ENCODE measurements around the gene CCT6A. TPM values are rescaled to one million over a fixed set of nuclear protein-coding genes. Genes with fewer than 3 reads are reported as not detected.
"Not testable (repeated sequence)": the region's sequence is repeated elsewhere in the genome, so short reads cannot be mapped to it uniquely, and the experiment has no call there.

The CCT6A gene
- polyA plus RNA-seq, 1 donor: 130 TPM

DNA sequence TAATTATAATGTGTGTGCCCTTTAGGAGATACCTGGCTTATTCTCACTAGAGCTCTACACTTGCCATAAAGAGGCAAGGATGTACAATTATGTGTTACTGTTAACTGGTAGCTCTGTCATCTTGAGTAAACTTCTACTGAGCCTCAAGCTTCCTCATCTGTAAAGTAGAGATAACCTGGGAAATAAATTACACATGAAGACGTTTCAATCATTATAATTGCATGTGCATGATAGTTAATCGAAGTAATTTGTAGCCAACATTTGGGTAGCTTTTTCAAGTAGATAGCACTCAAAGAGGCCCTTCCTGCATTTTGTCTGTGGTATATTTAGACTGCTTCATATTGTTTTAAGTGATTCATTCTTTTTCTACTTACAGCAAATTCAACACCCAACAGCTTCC is 2.4 kb downstream of the CCT6A start:
- no peak for DNase-seq

DNA sequence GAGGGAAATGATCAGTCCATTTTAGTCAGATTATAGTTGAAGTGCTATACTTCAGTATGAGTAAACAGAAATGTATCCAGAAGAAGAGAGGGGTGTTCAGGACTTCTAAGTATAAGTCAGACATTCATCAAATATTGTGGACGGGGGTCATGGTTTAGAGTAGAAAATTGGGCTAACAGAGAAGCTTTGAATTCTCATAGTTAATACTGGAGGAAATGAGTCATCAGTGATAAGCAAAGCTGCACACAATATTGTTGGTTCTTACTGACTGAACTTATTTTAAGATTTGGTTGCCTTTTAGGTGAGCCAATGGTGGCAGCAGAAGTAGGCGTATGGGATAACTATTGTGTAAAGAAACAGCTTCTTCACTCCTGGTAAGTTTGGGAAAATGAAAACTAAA is 10.8 kb downstream of the CCT6A start:
- no peak for DNase-seq

DNA sequence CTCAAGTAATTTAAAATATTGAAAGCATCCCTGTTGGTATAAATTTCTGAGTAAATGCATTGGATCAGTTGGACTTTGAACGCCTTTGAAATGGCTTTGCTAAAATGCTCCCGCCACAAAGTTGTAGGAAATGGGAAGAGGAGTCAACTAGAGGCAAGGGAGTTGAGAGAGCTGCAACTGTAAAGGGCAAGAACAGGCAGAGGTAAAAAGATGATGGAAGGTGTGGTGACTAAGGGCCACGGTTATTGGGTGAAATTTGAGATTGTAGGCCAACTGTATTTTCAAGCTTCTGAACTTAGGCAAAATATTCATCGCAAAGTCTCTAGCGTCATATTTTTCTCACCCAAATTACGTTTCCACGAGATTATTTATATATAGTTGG is 11.9 kb downstream of the CCT6A start:
- no peak for DNase-seq

DNA sequence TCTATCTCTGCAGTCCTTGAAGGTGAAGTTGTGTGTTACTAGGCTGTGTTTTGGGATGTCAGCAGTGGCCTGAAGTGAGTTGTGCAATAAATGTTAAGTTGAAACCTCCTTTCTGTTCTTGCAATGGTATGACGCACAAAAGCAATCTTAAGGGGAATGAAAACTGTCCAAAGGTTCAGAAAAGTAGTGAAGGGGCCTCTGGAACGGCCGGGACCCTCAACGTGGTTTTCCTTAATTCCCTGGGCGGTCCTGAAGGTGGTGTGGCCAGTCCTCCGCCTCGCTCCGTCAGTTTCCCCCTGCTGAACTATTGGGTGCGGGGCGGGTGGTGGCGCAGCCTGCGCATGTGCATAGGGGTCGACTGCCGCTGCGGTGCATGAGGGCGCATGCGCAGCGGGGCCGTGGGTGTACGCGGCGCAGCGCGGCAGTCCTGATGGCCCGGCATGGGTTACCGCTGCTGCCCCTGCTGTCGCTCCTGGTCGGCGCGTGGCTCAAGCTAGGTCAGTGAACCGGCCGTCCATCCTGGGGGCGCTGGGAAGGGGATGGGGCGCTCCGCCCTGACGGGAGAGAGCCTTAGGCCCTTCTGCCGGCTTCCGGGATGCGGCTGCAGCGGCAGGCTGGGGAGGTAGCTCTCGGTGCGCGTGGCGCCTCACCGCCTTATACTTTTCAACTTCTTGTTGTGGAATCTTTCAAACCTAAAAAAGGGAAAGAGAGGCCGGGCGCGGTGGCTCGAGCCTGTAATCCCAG is 12.5 kb downstream of the CCT6A start, which contains the start of gene SUMF2:
Gene SUMF2 (plus strand): TSS at position 405 of the 744 bp plus-strand sequence. CDS start 26 bp downstream, at position 431.
- peak; percentile 95 for DNase-seq

DNA sequence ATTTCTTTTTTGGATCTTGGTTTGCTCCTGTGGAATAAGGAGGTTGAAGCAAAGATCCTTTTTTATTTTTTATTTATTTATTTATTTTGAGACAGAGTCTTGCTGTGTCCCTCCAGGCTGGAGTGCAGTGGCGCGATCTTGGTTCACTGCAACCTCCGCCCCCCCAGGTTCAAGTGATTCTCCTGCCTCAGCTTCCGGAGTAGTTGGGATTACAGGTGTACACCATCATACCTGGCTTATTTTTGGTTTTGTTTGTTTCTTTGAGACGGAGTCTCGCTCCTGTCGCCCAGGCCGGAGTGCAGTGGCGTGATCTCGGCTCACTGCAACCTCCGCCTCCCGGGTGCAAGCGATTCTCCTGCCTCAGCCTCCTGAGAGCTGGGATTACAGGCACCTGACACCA is 14.8 kb downstream of the CCT6A start:
- not testable (repeated sequence) for DNase-seq

DNA sequence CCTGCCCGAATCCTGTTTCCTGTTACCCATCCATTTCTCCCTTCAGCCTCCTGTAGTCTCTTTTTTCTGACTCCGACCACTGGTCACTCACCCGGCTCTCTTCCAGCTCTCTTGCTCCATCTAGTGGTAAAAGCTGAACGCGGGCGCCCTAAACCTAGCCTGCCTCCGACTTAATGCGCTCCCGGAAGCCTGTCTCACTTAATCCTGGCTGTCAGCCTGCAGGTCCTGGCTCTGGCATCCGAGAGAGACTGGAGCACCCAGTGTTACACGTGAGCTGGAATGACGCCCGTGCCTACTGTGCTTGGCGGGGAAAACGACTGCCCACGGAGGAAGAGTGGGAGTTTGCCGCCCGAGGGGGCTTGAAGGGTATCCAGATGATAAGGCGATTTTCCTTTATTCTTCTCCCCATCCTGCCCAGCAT is 22.8 kb downstream of the CCT6A start:
- DNase-seq: peak; percentile 79

DNA sequence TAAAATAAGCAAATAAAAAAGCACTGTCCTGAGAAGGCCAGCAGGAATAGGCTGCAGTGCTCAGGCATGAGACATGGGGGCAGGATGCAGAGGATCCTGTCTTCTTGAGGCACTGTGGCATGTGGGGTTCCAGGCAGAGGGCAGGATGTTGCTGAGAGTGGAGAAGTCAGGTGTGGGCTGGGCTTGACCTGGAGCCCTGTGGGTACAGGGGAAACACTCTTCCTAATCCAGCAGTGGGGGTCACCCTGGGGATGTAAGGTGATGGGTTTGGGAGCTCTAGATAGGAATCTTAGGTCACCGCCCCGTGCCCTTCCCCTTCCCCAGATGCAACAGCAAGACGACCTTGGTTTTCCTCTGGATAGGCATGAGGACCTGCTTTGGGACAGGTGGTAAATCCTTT is 26.1 kb downstream of the CCT6A start:
- no peak for DNase-seq

DNA sequence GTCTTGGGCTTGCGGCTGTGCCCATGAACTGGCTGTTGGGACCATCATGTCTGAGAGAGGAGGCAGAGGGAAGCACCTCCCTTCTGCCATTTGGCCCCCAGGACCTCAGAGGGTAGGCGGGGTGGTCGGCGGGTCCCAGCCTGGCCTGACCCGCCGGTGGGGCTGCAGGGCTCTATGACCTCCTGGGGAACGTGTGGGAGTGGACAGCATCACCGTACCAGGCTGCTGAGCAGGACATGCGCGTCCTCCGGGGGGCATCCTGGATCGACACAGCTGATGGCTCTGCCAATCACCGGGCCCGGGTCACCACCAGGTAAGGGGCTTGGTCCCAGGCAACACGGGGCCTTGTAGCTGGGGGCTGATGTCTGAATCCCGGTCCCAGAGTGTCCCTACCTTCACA is 26.6 kb downstream of the CCT6A start:
- no peak for DNase-seq

DNA sequence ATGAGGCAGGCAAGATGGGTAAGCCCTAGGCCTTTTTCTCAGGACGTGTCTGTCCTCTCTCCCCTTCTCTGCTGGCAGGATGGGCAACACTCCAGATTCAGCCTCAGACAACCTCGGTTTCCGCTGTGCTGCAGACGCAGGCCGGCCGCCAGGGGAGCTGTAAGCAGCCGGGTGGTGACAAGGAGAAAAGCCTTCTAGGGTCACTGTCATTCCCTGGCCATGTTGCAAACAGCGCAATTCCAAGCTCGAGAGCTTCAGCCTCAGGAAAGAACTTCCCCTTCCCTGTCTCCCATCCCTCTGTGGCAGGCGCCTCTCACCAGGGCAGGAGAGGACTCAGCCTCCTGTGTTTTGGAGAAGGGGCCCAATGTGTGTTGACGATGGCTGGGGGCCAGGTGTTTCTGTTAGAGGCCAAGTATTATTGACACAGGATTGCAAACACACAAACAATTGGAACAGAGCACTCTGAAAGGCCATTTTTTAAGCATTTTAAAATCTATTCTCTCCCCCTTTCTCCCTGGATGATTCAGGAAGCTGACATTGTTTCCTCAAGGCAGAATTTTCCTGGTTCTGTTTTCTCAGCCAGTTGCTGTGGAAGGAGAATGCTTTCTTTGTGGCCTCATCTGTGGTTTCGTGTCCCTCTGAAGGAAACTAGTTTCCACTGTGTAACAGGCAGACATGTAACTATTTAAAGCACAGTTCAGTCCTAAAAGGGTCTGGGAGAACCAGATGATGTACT is 28.1 kb downstream of the CCT6A start:
- DNase-seq: peak; percentile 45

DNA sequence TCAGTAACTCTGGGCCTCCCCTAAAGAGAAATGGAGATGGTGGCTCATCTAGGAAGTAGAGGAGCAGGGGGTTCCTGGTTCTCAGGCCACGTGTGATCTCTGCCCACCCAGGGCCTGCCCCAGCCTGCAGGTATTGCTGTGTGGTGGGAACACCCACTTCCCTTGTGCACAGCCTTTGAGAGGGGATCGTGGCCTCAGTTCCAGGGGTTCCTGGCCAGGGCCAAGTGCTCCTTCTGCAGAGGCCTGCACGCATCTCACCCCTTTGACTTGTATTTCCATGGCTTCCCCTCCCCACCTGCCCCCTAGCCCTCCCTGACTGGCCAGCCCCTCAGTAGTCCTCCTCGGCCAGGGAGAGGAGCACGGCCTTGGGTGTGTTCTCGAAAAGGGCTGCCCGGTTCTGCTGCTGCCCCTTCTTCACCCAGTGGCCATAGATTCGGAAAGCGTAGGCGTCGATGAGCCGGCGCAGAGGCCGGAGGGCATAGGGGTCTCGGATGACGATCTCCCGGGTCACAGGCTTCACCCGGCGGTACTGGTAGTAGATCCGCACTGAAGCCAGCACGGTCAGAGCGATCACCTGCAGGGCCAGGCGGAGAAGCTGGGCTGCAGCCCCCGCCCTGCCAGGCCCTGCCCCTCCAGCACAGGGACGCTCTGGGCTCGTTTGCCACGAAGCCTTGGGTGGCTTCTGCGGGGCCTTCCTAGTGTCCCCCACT is 29.3 kb downstream of the CCT6A start:
- DNase-seq: not testable (repeated sequence)

DNA sequence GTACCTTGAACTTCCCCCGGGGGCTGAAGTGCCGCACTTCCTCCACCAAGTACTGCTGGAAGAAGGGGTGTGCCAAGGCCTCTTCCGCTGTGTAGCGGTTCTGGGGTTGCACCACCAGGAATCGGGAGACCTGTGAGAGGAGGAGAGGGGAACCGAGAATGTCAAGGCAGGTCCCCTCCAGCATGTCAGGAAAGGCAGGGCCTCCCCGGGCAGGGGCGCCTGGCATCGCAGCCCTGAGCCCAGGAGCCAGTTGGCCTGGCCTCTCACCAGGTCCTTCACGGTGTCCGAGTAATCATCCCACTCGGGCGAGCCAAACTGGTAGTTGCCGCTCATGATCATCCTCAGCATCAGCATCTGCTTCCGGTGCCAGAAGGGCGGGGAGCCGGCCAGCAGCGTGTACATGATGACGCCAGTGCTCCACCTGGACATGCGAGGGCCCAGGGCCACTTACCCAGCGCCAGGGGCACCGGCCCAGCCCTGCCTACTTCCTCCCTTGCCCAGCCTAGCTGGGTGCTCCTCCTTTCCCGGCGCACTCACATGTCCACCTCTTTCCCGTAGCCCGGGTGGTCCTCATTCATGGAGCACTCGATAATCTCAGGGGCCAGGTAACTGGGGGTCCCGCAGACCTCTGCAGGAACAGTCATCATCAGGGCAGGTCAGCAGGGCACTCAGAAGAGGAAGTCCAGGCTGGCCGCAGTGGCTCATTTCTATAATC is 30.2 kb downstream of the CCT6A start:
- no peak for DNase-seq

DNA sequence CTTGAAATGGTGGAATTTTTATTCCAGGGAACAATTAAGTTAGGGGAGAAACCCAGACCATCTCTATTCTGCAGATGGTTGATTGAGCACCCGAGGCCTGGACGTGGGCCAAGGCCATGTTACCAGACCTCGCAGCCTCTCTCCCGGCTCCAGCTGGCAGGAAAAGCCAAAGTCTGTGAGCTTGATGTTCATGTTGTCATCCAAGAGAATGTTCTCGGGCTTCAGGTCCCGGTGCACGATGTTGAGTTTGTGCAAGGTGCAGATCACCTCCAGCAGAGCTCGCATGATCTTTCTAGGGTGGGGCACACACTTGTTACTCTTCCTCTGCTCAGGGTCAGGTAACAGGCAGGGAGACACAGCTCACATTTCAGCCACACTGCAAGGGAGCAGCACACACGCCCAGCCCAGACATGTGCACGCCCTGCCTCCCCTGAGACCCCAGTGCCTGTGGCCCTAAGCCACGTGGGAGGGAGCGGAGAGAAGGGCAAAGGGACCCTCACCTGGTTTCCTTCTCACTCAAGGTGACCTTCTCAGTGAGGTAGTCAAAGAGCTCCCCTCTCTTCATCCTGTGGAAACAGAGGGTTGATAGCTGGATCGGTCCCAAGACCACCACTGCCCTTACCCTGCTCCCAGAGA is 31.7 kb downstream of the CCT6A start:
- DNase-seq: no peak

DNA sequence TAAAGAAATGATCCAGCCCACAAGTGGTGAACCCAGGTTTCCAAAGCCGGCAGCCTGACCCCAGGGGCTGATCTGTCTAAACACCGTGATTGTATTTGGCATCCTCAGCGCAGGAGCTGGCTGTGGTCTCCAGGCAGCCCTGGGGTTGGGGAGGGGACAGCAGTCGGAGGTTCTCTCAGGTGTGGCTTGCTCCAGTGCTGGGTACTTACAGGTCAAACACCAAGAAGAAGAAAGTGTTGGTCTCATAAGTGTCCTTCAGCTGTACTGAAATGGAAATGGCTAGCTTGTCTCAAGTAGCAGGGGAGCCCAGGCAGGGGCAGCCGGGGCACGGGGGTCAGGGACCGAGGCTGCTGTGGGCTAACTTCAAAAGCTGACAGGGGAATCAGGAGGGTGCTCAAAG is 35.2 kb downstream of the CCT6A start:
- no peak for DNase-seq

DNA sequence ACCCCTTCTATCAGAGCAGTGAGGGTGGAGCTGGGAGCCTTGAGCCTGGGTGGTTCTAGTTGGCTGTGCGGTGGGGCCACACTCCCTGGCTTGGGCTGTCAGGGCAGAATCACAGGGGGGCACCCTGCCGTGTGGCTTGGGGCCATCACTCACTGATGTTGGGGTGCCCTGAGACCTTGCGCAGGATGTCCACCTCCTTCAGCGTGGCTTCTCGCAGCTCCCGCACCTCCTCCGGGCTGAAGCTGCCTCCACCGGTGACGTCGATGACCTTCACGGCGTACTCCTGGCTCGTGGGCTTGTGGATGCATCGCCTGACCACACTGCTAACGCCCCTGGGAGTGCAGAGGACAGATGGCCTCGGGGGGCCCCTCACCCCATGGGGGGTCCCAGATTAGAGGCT is 35.9 kb downstream of the CCT6A start:
- DNase-seq: no peak

DNA sequence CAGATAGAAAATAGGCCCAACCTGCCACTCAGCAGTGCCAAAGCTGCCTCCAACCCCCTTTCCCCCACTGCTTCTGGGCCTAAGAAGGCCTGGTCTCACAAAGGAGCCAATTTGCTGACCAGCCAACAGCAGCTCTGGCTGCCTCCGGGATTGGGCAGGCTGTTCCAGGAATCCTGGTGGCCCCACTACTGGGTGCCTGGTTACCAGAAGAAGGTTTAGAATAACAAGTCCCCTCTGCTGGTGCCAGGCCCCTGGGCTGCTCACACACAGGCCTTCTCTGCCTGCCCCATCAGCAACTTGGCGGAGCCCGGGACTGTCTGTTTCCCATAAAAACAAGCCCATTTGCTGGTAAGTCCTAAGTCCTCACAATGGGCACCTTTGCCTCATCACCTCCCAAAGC is 40.0 kb downstream of the CCT6A start:
- DNase-seq: no peak

DNA sequence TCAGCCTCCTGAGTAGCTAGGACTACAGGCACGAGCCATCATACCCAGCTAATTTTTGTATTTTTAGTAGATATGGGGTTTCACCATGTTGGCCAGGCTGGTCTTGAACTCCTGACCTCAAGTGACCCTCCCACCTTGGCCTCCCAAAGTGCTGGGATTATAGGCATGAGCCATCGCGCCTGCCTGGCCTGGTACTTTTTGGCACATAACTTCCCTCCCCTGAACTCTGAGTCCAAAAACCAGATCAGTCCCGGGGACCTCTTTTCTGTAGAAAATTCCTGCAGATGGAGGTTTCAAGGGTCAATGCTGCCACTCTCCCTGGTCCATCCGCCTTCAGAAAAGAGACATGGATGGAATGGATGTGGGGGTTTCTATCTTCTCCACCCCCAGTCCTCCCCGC is 40.8 kb downstream of the CCT6A start:
- not testable (repeated sequence) for DNase-seq

DNA sequence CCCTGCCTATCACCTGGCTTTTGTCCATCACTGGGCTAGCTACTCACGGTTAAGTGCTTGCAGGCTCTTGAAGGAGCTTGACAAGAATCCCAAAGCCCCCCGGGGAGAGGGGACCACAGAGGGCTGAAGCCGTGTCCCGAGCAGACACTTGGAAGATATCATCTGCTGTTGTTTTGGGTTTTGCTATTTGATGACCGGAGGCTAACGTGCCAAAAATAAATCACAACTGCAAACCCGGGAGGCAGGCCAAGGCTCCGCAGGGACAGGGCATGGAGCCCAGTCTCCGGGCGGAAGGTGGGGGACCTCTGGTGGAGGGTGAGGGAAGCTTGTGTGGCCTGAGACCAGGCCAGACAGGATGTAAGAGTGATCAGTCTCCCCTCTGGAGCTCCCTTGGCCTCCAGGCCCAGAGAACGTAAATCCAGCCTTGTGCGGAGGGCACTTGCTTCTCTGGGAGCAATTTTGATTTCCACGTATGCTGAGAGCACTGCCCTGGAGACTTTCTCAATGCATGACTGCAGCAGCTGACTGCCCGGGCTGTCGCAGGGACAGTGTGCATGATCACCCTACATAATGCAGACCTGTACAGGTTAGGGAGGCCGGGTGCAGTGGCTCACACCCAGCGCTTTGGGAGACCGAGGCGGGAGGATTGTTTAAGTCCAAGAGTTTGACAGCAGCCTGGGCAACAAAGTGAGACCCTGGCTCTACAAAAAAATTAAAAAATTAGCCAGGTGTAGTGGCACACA is 41.4 kb downstream of the CCT6A start, which contains the start of gene PHKG1:
Gene PHKG1 (minus strand): TSS at position 164 of the 743 bp plus-strand sequence. CDS start 4,011 bp downstream, outside the sequence.
- DNase-seq: peak; percentile 77

DNA sequence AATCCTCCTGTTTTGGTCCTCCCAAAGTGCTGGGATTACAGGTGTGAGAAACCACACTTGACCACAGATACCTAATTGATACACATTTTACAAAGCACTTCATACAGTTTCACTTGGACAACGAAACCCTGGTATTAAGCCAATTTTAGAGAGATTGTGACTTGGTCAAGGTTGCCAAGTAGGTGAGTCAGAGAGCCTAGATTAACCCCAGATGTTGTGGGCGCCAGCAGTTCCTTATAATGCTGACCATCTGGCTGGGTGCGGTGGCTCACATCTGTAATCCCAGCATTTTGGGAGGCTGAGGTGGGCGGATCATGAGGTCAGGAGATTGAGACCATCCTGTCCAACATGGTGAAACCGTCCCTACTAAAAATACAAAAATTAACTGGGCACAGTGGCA is 46.1 kb downstream of the CCT6A start:
- no peak for DNase-seq

DNA sequence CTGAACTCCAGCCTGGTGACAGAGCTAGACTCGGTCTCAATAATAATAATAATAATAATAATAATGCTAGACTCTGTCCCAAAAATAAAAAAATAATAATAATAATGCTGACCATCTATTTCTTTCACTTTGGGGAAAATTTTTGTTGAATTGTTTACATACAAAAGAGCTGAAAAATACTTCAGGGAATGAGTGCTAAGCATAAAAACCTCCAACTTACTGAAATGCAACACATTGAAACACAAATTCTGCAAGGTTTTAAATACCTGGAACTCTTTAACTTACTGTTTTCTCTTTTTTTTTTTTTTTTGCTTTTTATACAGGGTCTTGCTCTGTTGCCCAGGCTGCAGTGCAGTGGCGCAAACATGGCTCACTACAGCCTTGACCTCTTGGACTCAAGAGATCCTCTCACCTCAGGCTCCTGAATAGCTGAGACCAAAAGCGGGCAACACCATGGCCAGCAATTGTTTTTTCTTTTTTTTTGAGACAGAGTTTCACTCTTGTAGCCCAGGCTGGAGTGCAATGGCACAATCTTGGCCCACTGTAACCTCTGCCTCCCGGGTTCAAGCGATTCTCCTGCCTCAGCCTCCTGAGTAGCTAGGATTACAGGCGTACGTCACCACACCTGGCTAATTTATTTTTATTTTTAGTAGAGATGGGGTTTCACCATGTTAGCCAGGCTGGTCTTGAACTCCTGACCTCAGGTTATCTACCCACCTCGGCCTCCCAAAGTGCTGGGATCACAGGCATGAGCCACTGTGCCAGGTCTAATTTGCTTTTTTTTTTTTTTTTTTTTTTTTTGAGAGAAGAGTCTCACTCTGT is 46.8 kb downstream of the CCT6A start:
- not testable (repeated sequence) for DNase-seq

DNA sequence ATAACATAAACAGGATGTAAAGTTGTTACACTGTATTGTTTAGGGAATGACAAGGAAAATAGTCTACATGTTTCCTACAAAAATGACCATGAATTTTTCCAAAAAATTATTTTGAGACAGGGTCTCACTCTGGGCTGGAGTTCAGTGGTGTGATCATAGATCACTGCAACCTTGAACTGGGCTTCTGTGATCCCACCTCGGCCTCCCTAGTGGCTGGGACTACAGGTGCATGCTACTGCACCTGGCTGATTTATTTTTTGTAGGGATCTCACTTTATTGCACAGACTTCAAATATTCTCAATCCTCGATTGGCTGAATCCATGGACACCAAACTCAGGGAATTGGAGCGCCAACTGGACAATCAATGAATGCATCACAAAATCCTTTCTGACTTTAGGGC is 48.1 kb downstream of the CCT6A start:
- DNase-seq: no peak
